ENCODE results near the gene VILL. TPM values are rescaled to one million over a fixed set of nuclear protein-coding genes. Genes with fewer than 3 reads are reported as not detected.
"Not testable (repeated sequence)": the region's sequence is repeated elsewhere in the genome, so short reads cannot be mapped to it uniquely, and the experiment has no call there.

Gene VILL
- total RNA-seq, 1 donor from 2014 or later: 16.7 TPM

DNA sequence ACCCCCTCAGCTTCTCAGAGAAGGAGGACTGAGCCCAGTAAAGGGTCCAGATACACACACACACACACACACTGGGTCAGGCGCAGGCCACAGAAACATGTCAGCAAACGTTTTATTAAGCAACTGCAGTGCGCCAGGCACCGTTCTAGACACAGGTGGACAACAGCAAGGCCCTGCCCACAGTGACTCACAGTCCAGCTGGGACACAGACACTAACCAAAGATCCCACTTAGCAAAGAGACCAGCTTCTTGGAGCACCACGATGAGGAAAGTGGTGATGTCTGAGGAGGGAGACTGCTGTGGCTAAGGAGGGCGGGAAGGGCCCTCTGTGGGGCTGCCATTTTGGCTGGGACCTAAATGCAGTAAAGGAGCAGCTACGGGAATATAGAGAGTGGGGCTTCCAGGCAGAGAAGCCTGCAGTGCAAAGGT, 2.8 kb upstream of the VILL start:
- DNase-seq (ENCODE audit: low spot score in 2 of 2, unreplicated experiment in 2 of 2): no peak
- peaks cover 4% of the 10 kb centered on the region for H3K36me3 Mint-ChIP-seq
- H3K4me3 Mint-ChIP-seq: no peak overlapping the region
- H3K4me1 Mint-ChIP-seq: peaks cover 7% of the 10 kb centered on the region
- TF ChIP-seq, protein P1, sequence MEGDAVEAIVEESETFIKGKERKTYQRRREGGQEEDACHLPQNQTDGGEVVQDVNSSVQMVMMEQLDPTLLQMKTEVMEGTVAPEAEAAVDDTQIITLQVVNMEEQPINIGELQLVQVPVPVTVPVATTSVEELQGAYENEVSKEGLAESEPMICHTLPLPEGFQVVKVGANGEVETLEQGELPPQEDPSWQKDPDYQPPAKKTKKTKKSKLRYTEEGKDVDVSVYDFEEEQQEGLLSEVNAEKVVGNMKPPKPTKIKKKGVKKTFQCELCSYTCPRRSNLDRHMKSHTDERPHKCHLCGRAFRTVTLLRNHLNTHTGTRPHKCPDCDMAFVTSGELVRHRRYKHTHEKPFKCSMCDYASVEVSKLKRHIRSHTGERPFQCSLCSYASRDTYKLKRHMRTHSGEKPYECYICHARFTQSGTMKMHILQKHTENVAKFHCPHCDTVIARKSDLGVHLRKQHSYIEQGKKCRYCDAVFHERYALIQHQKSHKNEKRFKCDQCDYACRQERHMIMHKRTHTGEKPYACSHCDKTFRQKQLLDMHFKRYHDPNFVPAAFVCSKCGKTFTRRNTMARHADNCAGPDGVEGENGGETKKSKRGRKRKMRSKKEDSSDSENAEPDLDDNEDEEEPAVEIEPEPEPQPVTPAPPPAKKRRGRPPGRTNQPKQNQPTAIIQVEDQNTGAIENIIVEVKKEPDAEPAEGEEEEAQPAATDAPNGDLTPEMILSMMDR (IDR thresholded peaks at IDR 0.05; ENCODE audit: unreplicated experiment): no peak
- no peaks in the 10 kb centered on the region for H3K9me3 Mint-ChIP-seq
- no peak overlapping the region for H3K27ac Mint-ChIP-seq
- peaks cover 4% of the 10 kb centered on the region for H3K27me3 Mint-ChIP-seq (ENCODE audit: low read depth)

DNA sequence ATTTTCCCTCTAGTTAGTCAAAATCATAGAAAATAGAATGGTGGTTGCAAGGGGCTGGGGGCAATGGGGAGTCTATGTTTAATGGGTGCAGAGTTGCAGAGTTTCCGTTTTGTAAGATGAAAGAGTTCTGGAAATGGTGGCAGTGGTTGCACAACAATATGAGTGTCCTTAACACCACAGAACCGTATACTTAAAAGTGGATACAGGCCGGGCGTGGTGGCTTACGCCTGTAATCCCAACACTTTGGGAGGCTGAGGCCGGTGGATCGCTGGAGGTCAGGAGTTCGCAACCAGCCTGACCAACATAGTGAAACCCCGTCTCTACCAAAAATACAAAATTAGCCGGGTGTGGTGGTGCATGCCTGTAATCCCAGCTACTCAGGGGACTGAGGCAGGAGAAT, 2.2 kb upstream of the VILL start:
- H3K27me3 Mint-ChIP-seq (ENCODE audit: low read depth); H3K4me3 Mint-ChIP-seq; H3K4me1 Mint-ChIP-seq; H3K36me3 Mint-ChIP-seq; H3K9me3 Mint-ChIP-seq; DNase-seq (ENCODE audit: low spot score in 2 of 2, unreplicated experiment in 2 of 2); H3K27ac Mint-ChIP-seq: not testable (repeated sequence)

DNA sequence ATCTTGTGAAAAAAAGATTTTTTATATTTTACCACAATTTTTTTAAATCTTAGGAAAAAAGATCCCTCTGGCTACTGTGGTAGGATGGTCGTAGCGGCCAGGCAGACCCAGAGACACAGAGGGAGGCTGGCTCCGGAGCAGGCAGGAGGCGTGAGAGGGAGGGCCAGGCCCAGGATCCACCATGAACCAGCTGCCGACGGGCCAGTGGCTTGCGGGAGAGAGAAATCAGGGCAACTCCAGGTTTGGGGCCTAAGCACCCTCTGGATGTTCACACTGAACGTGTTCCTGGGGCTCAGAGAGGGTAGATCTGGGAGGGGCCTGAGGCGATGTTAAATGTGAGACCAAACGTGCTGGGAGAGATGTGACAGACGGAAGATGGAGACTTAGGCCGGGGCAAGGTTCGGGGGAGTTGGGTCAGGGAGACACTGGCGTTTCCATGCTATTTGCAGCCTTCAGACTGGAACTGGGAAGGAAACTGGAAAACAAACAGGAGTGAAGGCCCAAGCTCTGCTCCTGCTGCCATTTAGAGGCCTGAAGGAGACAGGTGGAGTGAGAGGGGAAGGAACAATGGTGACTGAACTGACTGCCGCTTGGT, 1.6 kb upstream of the VILL start:
- no peak for DNase-seq (ENCODE audit: low spot score in 2 of 2, unreplicated experiment in 2 of 2)
- Mint-ChIP-seq H3K4me1 (peaks cover 14% of the 10 kb centered on the region), H3K36me3 (peaks cover 4% of the 10 kb centered on the region), H3K9me3 (no peaks in the 10 kb centered on the region), H3K27me3 (ENCODE audit: low read depth) (peaks cover 4% of the 10 kb centered on the region), H3K4me3 (no peak overlapping the region), H3K27ac (no peak overlapping the region)
- TF ChIP-seq, protein P1 (IDR thresholded peaks at IDR 0.05; ENCODE audit: unreplicated experiment): no peak

DNA sequence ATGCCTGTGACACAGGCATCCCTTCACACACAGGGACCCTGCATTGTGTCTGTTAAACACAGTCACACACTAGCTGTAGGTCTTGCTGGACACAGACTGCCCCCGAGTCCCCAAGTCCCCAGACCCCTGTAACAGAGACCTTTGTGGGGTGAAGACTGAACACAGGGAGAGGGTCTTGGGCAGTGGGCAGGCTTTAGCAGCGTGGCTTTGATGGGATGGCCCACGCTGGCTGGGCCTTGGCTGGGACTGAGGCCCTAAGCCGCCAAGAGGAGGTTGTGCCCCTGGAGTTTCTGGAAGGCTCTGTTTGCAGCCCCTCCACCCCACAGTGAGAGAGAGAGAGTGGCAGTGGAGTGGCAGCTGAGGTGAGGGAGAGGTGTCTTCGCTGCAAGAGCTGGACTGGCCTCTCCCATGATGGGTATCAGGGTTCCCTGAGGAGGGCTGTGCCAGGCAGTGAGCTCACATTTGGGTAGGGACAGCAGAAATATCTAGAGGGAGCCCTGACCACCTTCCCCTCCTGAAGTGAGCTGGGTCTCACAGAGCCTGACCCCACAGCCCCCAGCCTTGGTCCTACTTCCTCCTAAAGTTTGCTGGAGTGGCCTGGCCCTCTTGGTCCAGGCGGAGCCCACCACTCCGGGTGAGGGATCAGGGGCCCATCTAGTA, 635 bp upstream of the VILL start:
- H3K9me3 Mint-ChIP-seq: no peaks in the 10 kb centered on the region
- H3K4me1 Mint-ChIP-seq: peaks cover 23% of the 10 kb centered on the region
- no peak overlapping the region for H3K27ac Mint-ChIP-seq
- no peaks in the 10 kb centered on the region for H3K36me3 Mint-ChIP-seq
- peaks cover 4% of the 10 kb centered on the region for H3K27me3 Mint-ChIP-seq (ENCODE audit: low read depth)
- DNase-seq (ENCODE audit: low spot score in 2 of 2, unreplicated experiment in 2 of 2): no peak
- H3K4me3 Mint-ChIP-seq: no peak overlapping the region
- TF ChIP-seq, protein P1 (IDR thresholded peaks at IDR 0.05; ENCODE audit: unreplicated experiment): no peak

DNA sequence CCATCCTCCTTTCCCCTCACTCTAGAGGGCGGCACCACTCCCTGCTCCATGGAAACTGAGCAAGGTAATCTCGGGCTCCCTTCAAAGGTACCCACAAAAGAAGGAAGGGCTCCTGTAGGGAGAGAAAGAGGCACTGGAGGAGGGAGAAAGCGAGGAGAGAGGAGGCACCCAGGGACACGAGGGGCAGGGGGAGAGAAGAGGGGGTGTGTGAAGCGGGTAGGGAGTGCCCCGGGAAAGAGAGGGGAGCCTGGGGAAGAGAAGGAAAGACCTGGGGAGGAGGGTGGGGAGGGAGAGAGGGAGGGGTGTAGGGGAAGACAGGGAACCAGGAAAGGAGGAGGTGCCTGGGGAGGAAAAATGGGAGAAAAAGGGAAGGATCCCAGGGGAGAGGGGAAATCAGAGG, 523 bp downstream of the VILL start:
- Mint-ChIP-seq H3K36me3 (no peaks in the 10 kb centered on the region), H3K4me3 (no peak overlapping the region), H3K4me1 (peaks cover 27% of the 10 kb centered on the region), H3K27me3 (ENCODE audit: low read depth) (peaks cover 4% of the 10 kb centered on the region), H3K9me3 (no peaks in the 10 kb centered on the region), H3K27ac (no peak overlapping the region)
- DNase-seq (ENCODE audit: low spot score in 2 of 2, unreplicated experiment in 2 of 2): no peak
- TF ChIP-seq, protein P1 (IDR thresholded peaks at IDR 0.05; ENCODE audit: unreplicated experiment): no peak

DNA sequence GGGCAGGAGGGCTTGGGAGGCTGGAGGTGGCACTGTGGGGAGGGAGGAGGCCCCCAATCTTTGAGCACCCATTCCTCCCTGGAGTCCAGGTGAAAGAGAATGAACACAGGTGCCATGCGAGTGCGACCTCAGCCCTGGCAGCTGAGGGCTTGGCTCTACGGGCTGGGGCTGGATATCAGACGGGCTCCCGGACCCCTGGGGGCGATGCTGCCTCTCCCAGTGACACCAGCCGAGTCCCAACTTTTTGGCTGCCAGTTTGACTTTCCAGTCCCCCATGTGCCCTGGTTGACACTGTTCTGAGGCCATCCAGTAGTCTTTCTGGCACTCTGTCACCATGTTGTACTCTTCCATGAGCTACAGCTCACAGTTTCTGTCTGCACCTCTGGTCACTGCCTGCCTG, 1.2 kb downstream of the VILL start:
- H3K4me1 Mint-ChIP-seq: peaks cover 26% of the 10 kb centered on the region
- TF ChIP-seq, protein P1 (IDR thresholded peaks at IDR 0.05; ENCODE audit: unreplicated experiment): no peak
- peaks cover 4% of the 10 kb centered on the region for H3K27me3 Mint-ChIP-seq (ENCODE audit: low read depth)
- no peaks in the 10 kb centered on the region for H3K9me3 Mint-ChIP-seq
- H3K27ac Mint-ChIP-seq: no peak overlapping the region
- DNase-seq (ENCODE audit: low spot score in 2 of 2, unreplicated experiment in 2 of 2): no peak
- H3K4me3 Mint-ChIP-seq: no peak overlapping the region
- H3K36me3 Mint-ChIP-seq: no peaks in the 10 kb centered on the region

All from mesothelial cell of epicardium (in vitro differentiated cells).